GM23338 (cell line): ENCODE results near the gene ERVK3-1. TPM values are rescaled to one million over a fixed set of nuclear protein-coding genes. Genes with fewer than 3 reads are reported as not detected.

Experiments used
- ATAC-seq: fragments of 200-7000 bp; cut with Tn5 transposase; 3 replicates; pipeline ENCODE4 v1.9.1; 2020
- DNase-seq: peaks from one replicate; pipeline ENCODE4 v3.0.0-alpha.2; 2015; ENCODE audit warnings: low spot score
- H2AFZ ChIP-seq: fragments of 200-600 bp; sonication (generic); 2 replicates; pipeline ENCODE4 v1.8.0; 2016; ENCODE audit warnings: antibody characterized with exemption, mild to moderate bottlenecking, moderate library complexity
- H3F3A ChIP-seq: fragments of 200-600 bp; sonication (generic); replicated peaks from 2 replicates; pipeline ENCODE4 v1.8.0; 2017; ENCODE audit warnings: antibody characterized with exemption, mixed run types, low read depth
- H3K27ac ChIP-seq: fragments of 200-600 bp; sonication (generic); 2 replicates; pipeline ENCODE4 v1.6.1; 2016; ENCODE audit warnings: low read depth
- H3K27me3 ChIP-seq: fragments of 200-600 bp; sonication (generic); 2 replicates; pipeline ENCODE4 v1.8.0; 2016; ENCODE audit warnings: mild to moderate bottlenecking, mixed run types, moderate library complexity; ENCODE audit not compliant: insufficient read depth
- H3K36me3 ChIP-seq: fragments of 200-600 bp; sonication (generic); 2 replicates; pipeline ENCODE4 v1.8.0; 2016; ENCODE audit warnings: mild to moderate bottlenecking; ENCODE audit not compliant: insufficient read depth
- H3K4me1 ChIP-seq: fragments of 200-600 bp; sonication (generic); 2 replicates; pipeline ENCODE4 v1.8.0; 2016; ENCODE audit warnings: mild to moderate bottlenecking, moderate library complexity; ENCODE audit not compliant: insufficient read depth
- H3K4me2 ChIP-seq: fragments of 200-600 bp; sonication (generic); 2 replicates; pipeline ENCODE4 v1.7.1; 2017; ENCODE audit warnings: mixed run types
- H3K4me3 ChIP-seq: fragments of 200-600 bp; sonication (generic); 2 replicates; pipeline ENCODE4 v1.6.1; 2016; ENCODE audit warnings: mixed run types
- H3K79me2 ChIP-seq: fragments of 200-600 bp; sonication (generic); replicated peaks from 2 replicates; pipeline ENCODE4 v1.8.0; 2017; ENCODE audit warnings: mild to moderate bottlenecking; ENCODE audit not compliant: insufficient read depth
- H3K9me2 ChIP-seq: fragments of 200-600 bp; sonication (generic); 2 replicates; pipeline ENCODE4 v1.8.0; 2017; ENCODE audit not compliant: insufficient read depth
- H4K20me1 ChIP-seq: fragments of 200-600 bp; sonication (generic); replicated peaks from 2 replicates; pipeline ENCODE4 v1.8.0; 2017; ENCODE audit warnings: mild to moderate bottlenecking; ENCODE audit not compliant: insufficient read depth
- H3K27ac Mint-ChIP-seq: 2 replicates; pipeline ENCODE4 v1.8.0; 2020; ENCODE audit warnings: inconsistent platforms, mild to moderate bottlenecking, moderate library complexity, mixed read lengths
- H3K27me3 Mint-ChIP-seq: 3 replicates; pipeline ENCODE4 v1.8.0; 2022; ENCODE audit warnings: low read depth, mild to moderate bottlenecking, moderate library complexity, mixed read lengths, inconsistent platforms; ENCODE audit not compliant: insufficient read depth, poor library complexity
- H3K36me3 Mint-ChIP-seq: 3 replicates; pipeline ENCODE4 v1.8.0; 2021; ENCODE audit warnings: low read depth, mild to moderate bottlenecking, inconsistent platforms, moderate library complexity, mixed read lengths
- H3K4me1 Mint-ChIP-seq: 3 replicates; pipeline ENCODE4 v1.8.0; 2020; ENCODE audit warnings: mild to moderate bottlenecking, inconsistent platforms, mixed read lengths
- H3K4me3 Mint-ChIP-seq: 3 replicates; pipeline ENCODE4 v1.8.0; 2021; ENCODE audit warnings: moderate library complexity, mild to moderate bottlenecking, inconsistent platforms, mixed read lengths
- H3K9me3 Mint-ChIP-seq: 3 replicates; pipeline ENCODE4 v1.8.0; 2020; ENCODE audit warnings: moderate library complexity, mild to moderate bottlenecking, inconsistent platforms, mixed read lengths
- CREB1 ChIP-seq: fragments of 250-450 bp; sonication (Bioruptor Pico); IDR thresholded peaks from 2 replicates; pipeline ENCODE4 v1.5.0; 2020; ENCODE audit warnings: low read depth, mild to moderate bottlenecking, moderate library complexity
- EZH2 ChIP-seq: fragments of 200-600 bp; sonication (generic); IDR thresholded peaks from one replicate; pipeline ENCODE4 v1.8.0; 2017; ENCODE audit warnings: antibody characterized with exemption, mild to moderate bottlenecking, low read depth; ENCODE audit not compliant: unreplicated experiment
- EZH2phosphoT487 ChIP-seq: fragments of 200-600 bp; sonication (generic); IDR thresholded peaks from one replicate; pipeline ENCODE4 v1.8.1; 2018; ENCODE audit warnings: antibody characterized with exemption; ENCODE audit not compliant: unreplicated experiment
- JUNB ChIP-seq: IDR thresholded peaks from one replicate; pipeline ENCODE4 v1.6.1; 2016; ENCODE audit warnings: antibody characterized with exemption; ENCODE audit not compliant: unreplicated experiment
- NANOG ChIP-seq: IDR thresholded peaks from 2 replicates; pipeline ENCODE4 v1.6.1; 2016; ENCODE audit warnings: antibody characterized with exemption, borderline replicate concordance
- POLR2AphosphoS5 ChIP-seq: IDR thresholded peaks from 2 replicates; pipeline ENCODE4 v1.6.1; 2016; ENCODE audit warnings: antibody characterized with exemption, low read depth
- STAT1 ChIP-seq: IDR thresholded peaks from one replicate; pipeline ENCODE4 v1.6.1; 2016; ENCODE audit warnings: antibody characterized with exemption; ENCODE audit not compliant: unreplicated experiment
- ZNF114 ChIP-seq: fragments of 250-450 bp; sonication (Bioruptor Pico); IDR thresholded peaks from 2 replicates; pipeline ENCODE4 v1.5.0; 2020; ENCODE audit warnings: mild to moderate bottlenecking, moderate library complexity
- ZNF331 ChIP-seq: fragments of 250-450 bp; sonication (Bioruptor Pico); IDR thresholded peaks from 2 replicates; pipeline ENCODE4 v1.5.0; 2020; ENCODE audit warnings: low read depth, mild to moderate bottlenecking, moderate library complexity
- long read RNA-seq: library from polyadenylated mRNA; unstranded; transcript quantifications from one replicate; pipeline ENCODE4 v2.0.0, GENCODE V29; 2020; ENCODE audit not compliant: unreplicated experiment
- polyA plus RNA-seq: library from polyadenylated mRNA; unstranded; fragments of >200 nt; fragmentation: Nextera tagmentation; extraction: Ambion mirVana; gene quantifications from 2 replicates; pipeline ENCODE4 v1.2.1, GENCODE V29; 2016
- total RNA-seq: library from RNA; depleted of rRNA; stranded (reverse); fragments of >200 nt; shearing (Covaris generic); gene quantifications from 2 replicates; pipeline ENCODE4 v1.2.3, GENCODE V29; 2014; rRNA removed
- TF ChIP-seq, protein P1 (sequence below): IDR thresholded peaks from 2 replicates; pipeline ENCODE4 v1.6.1; 2016; ENCODE audit warnings: antibody characterized with exemption
- TF ChIP-seq, protein P2 (sequence below), 2 experiments: fragments of 200-600 bp in 1 of 2; sonication (generic) in 1 of 2; conservative IDR thresholded peaks; 2 replicates each; pipeline versions ENCODE4 v1.5.1 to v1.6.1; 2016 to 2017; ENCODE audit warnings: antibody characterized with exemption in 2 of 2, low read depth in 2 of 2, mild to moderate bottlenecking in 2 of 2, moderate library complexity in 1 of 2
- TF ChIP-seq, protein P3 (sequence below): IDR thresholded peaks from one replicate; pipeline ENCODE4 v1.6.1; 2018; ENCODE audit warnings: antibody characterized with exemption; ENCODE audit not compliant: unreplicated experiment

ERVK3-1 gene, protein sequence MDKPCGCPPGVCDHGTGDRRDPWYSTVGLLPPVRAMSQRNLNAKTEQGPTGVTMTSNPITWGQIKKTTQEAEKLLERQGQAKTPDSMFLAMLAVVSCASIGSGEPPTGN
- 26.1 and 34.4 TPM in 2 replicates for total RNA-seq
- polyA plus RNA-seq, result 64.2 and 66.2 TPM in 2 replicates
- long read RNA-seq, transcript ERVK3-1-201 (4 exons, 1,469 nt), result major isoform, 32 of 45 reads
- long read RNA-seq, partial matches to known transcripts, result 0 of 45 reads
- long read RNA-seq, other reads (novel, unspliced or antisense), result 7 of 45 reads

DNA sequence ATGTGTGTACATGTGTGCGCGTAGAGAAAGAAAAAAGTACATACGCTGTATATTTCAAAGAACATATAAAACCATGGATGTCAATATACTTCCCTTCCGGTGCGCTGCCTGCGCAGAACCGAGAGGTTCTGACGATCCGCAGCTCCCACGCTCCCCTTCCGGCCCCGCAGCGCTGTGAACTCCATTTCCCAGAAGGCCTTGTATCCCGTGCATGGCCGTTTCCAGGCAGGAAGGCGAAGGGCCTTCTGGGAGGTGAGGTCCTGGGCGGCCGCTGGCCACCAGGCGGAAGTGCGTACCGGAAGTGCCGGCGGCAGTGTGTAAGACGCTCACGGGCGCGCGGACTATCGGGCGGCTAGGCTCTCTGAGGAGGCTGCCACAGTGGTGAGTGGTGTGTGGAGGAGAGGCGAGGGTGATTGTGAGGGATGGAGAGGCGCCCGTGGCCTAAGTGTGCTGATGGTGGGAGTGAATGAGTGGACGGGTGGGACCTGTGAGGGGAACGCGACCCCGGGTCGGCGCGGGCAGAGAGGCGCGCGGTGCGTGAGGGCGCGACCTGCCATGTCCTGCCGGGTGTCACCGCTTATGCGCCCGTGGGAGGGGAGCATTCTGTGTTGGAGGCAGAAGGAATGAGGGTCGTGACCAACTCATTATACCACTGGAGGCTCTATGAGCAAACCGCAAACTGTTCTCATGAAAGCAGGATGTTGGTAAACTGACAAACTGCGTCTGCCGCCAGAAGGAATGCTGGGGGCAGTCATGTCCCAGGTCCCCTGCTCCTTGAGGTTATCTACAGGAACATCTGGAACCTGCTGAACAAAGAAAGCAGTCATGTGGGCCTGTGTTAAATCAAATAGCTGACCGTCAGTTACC lies at the start of gene ERVK3-1:
Gene ERVK3-1, plus strand, starts transcription at position 313 of the 867 bp plus-strand sequence. CDS start 6,792 bp downstream, outside the sequence.
- ATAC-seq (peak; percentile 98), DNase-seq (peak; percentile 99)
- Histone ChIP-seq H2AFZ (peak within 1 kb of the TSS; percentile 82), H3K27me3 (no peaks in the 10 kb centered on the region), H3K36me3 (0 out of 2 replicates have a peak, but pooled peaks cover 3% of the 10 kb centered on the region), H3K4me2 (peak within 1 kb of the TSS; percentile 85), H3K9me2 (no peaks in the 10 kb centered on the region), H3F3A (peaks cover 8% of the 10 kb centered on the region; the same call in 1 of the 2 replicates), H3K79me2 (peaks cover 15% of the 10 kb centered on the region), H3K27ac (peak within 1 kb of the TSS; percentile 9; the same call in 1 of the 2 replicates), H3K4me3 (peak within 1 kb of the TSS; percentile 71), H3K4me1 (peaks cover 6% of the 10 kb centered on the region; the same call in 1 of the 2 replicates), H4K20me1 (peaks cover 25% of the 10 kb centered on the region)
- no peaks in the 10 kb centered on the region for H3K9me3 Mint-ChIP-seq
- H3K27ac Mint-ChIP-seq, result peak within 1 kb of the TSS; percentile 97
- H3K4me3 Mint-ChIP-seq, result peak within 1 kb of the TSS; percentile 97
- H3K36me3 Mint-ChIP-seq, result peaks cover 48% of the 10 kb centered on the region
- H3K27me3 Mint-ChIP-seq, result peaks cover 6% of the 10 kb centered on the region
- H3K4me1 Mint-ChIP-seq, result peaks cover 13% of the 10 kb centered on the region
- TF ChIP-seq, protein P1, sequence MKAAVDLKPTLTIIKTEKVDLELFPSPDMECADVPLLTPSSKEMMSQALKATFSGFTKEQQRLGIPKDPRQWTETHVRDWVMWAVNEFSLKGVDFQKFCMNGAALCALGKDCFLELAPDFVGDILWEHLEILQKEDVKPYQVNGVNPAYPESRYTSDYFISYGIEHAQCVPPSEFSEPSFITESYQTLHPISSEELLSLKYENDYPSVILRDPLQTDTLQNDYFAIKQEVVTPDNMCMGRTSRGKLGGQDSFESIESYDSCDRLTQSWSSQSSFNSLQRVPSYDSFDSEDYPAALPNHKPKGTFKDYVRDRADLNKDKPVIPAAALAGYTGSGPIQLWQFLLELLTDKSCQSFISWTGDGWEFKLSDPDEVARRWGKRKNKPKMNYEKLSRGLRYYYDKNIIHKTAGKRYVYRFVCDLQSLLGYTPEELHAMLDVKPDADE, result peak; percentile 99
- TF ChIP-seq ZNF331 (CRISPR knock-in tag), result no peak
- TF ChIP-seq POLR2AphosphoS5, result peak; percentile 99
- TF ChIP-seq, protein P2, sequence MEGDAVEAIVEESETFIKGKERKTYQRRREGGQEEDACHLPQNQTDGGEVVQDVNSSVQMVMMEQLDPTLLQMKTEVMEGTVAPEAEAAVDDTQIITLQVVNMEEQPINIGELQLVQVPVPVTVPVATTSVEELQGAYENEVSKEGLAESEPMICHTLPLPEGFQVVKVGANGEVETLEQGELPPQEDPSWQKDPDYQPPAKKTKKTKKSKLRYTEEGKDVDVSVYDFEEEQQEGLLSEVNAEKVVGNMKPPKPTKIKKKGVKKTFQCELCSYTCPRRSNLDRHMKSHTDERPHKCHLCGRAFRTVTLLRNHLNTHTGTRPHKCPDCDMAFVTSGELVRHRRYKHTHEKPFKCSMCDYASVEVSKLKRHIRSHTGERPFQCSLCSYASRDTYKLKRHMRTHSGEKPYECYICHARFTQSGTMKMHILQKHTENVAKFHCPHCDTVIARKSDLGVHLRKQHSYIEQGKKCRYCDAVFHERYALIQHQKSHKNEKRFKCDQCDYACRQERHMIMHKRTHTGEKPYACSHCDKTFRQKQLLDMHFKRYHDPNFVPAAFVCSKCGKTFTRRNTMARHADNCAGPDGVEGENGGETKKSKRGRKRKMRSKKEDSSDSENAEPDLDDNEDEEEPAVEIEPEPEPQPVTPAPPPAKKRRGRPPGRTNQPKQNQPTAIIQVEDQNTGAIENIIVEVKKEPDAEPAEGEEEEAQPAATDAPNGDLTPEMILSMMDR (conservative IDR thresholded peaks at IDR 0.05; ENCODE audit: low read depth in 2 of 2), result no peak
- no peak for TF ChIP-seq EZH2
- no peak for TF ChIP-seq STAT1
- TF ChIP-seq EZH2phosphoT487, result no peak
- TF ChIP-seq, protein P3, sequence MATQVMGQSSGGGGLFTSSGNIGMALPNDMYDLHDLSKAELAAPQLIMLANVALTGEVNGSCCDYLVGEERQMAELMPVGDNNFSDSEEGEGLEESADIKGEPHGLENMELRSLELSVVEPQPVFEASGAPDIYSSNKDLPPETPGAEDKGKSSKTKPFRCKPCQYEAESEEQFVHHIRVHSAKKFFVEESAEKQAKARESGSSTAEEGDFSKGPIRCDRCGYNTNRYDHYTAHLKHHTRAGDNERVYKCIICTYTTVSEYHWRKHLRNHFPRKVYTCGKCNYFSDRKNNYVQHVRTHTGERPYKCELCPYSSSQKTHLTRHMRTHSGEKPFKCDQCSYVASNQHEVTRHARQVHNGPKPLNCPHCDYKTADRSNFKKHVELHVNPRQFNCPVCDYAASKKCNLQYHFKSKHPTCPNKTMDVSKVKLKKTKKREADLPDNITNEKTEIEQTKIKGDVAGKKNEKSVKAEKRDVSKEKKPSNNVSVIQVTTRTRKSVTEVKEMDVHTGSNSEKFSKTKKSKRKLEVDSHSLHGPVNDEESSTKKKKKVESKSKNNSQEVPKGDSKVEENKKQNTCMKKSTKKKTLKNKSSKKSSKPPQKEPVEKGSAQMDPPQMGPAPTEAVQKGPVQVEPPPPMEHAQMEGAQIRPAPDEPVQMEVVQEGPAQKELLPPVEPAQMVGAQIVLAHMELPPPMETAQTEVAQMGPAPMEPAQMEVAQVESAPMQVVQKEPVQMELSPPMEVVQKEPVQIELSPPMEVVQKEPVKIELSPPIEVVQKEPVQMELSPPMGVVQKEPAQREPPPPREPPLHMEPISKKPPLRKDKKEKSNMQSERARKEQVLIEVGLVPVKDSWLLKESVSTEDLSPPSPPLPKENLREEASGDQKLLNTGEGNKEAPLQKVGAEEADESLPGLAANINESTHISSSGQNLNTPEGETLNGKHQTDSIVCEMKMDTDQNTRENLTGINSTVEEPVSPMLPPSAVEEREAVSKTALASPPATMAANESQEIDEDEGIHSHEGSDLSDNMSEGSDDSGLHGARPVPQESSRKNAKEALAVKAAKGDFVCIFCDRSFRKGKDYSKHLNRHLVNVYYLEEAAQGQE, result no peak
- no peak for TF ChIP-seq JUNB
- TF ChIP-seq CREB1 (CRISPR knock-in tag), result peak; percentile 70
- no peak for TF ChIP-seq ZNF114 (CRISPR knock-in tag)
- TF ChIP-seq NANOG, result no peak
